BJ (cell line): ENCODE measurements around the gene SPNS1. TPM values are rescaled to one million over a fixed set of nuclear protein-coding genes. Genes with fewer than 3 reads are reported as not detected.
"Not testable (repeated sequence)": the region's sequence is repeated elsewhere in the genome, so short reads cannot be mapped to it uniquely, and the experiment has no call there.

ENCODE experiments used
- CTCF ChIA-PET: fragments of 350-600 bp; formaldehyde crosslinking; extraction: SDS; loops from one replicate; lab custom pipeline; 2021; ENCODE audit warnings: antibody characterized with exemption, inconsistent platforms; lab: Yijun Ruan, JAX
- POLR2A ChIA-PET: fragments of 300-600 bp; sonication (Branson Sonifier 250); formaldehyde crosslinking; extraction: SDS; loops from one replicate; lab custom pipeline; 2021; ENCODE audit warnings: antibody characterized with exemption; lab: Charles Lee
- DNase-seq: peaks from one replicate; pipeline ENCODE4 v3.0.0-alpha.2; 2011; ENCODE audit warnings: low read depth
- H3K27me3 ChIP-seq: 2 replicates; pipeline ENCODE4 v1.6.0; 2011; ENCODE audit warnings: low read length; ENCODE audit not compliant: control insufficient read depth, insufficient read depth
- H3K36me3 ChIP-seq: 2 replicates; pipeline ENCODE4 v1.5.1; 2011; ENCODE audit warnings: low read length; ENCODE audit not compliant: control insufficient read depth, insufficient read depth
- H3K4me3 ChIP-seq: 2 replicates; pipeline ENCODE4 v1.5.1; 2011; ENCODE audit warnings: low read depth, mild to moderate bottlenecking, control low read depth, low read length
- CTCF ChIP-seq: IDR thresholded peaks from 2 replicates; pipeline ENCODE4 v1.5.1; 2011; ENCODE audit warnings: low read depth, mild to moderate bottlenecking, control low read depth, inconsistent platforms, low read length, moderate library complexity; ENCODE audit not compliant: insufficient read depth
- polyA plus RNA-seq: library from polyadenylated mRNA; depleted of rRNA; stranded (reverse); fragments of >200 nt; gene quantifications from 2 replicates; pipeline ENCODE4 v1.2.3, GENCODE V29; 2011

The SPNS1 gene
- polyA plus RNA-seq, 1 experiment, result 52.7 TPM

GRCh38 chr16:28958836-28959235 is 15.7 kb upstream of the SPNS1 start:
- no peak for DNase-seq
- no peak for TF ChIP-seq CTCF
- H3K27me3 ChIP-seq, result no peaks in the 10 kb centered on the region
- POLR2A ChIA-PET, result no interaction called here
- H3K36me3 ChIP-seq, result peaks cover 17% of the 10 kb centered on the region
- CTCF ChIA-PET, result interaction anchor here (1.0 kb wide), 1 partner anchor 15 kb away, joined by 3 read pairs; no protein-coding TSS in a partner anchor
- H3K4me3 ChIP-seq, result no peak overlapping the region

- H3K27me3 ChIP-seq, result no peaks in the 10 kb centered on the region
- DNase-seq, result no peak
- peaks cover 11% of the 10 kb centered on the region for H3K36me3 ChIP-seq
- CTCF ChIA-PET, result interaction anchor here (1.9 kb wide), 1 partner anchor 10 kb away, joined by 7 read pairs; the partner anchor contains the start of gene SPNS1
- POLR2A ChIA-PET, result no interaction called here
- no peak overlapping the region for H3K4me3 ChIP-seq
- TF ChIP-seq CTCF, result no peak
These were observed 10.5 kb upstream of the SPNS1 start for GRCh38 chr16:28964072-28964471.

- ChIA-PET CTCF (interaction anchor here (1.9 kb wide), 1 partner anchor 10 kb away, joined by 7 read pairs; the partner anchor contains the start of gene SPNS1), POLR2A (no interaction called here)
- H3K27me3 ChIP-seq, result no peaks in the 10 kb centered on the region
- DNase-seq, result no peak
- peaks cover 11% of the 10 kb centered on the region for H3K36me3 ChIP-seq
- H3K4me3 ChIP-seq, result no peak overlapping the region
- TF ChIP-seq CTCF, result no peak
These were observed 10.1 kb upstream of the SPNS1 start for GRCh38 chr16:28964496-28964895.

GRCh38 chr16:28967156-28967555 is 7.4 kb upstream of the SPNS1 start:
- no peak for DNase-seq
- Histone ChIP-seq H3K4me3 (no peak overlapping the region), H3K27me3 (no peaks in the 10 kb centered on the region), H3K36me3 (peaks cover 8% of the 10 kb centered on the region)
- ChIA-PET POLR2A (interaction anchor here (0.7 kb wide), 1 partner anchor 36 kb away, joined by 7 read pairs; no protein-coding TSS in a partner anchor), CTCF (interaction anchor here (0.6 kb wide), 1 partner anchor 11 kb away, joined by 4 read pairs; no protein-coding TSS in a partner anchor)
- TF ChIP-seq CTCF, result no peak

GRCh38 chr16:28969696-28970095 is 4.9 kb upstream of the SPNS1 start:
- CTCF ChIA-PET, result interaction anchor here (0.6 to 0.7 kb wide), 2 partner anchors 106 to 420 kb away, joined by 3 read pairs; partner anchors contain the start of gene SH2B1
- DNase-seq, H3K4me3 ChIP-seq, H3K27me3 ChIP-seq, H3K36me3 ChIP-seq, POLR2A ChIA-PET: not testable (repeated sequence)
